Panc1 (cell line): ENCODE measurements around the gene SF3B2. TPM values are rescaled to one million over a fixed set of nuclear protein-coding genes. Genes with fewer than 3 reads are reported as not detected.

ENCODE experiments used
- ATAC-seq: fragments of 200-7000 bp; cut with Tn5 transposase; 2 replicates; pipeline ENCODE4 v1.9.1; 2020; ENCODE audit warnings: mild to moderate bottlenecking, moderate library complexity
- BruUV-seq: library from RNA; stranded (reverse); fragments of 400-500 nt; replicated peaks from 2 replicates; lab custom pipeline; 2021; lab: Mats Ljungman, UMichigan
- CTCF ChIA-PET: fragments of 300-600 bp; sonication (Branson Sonifier 250); formaldehyde crosslinking; loops from one replicate; lab custom pipeline; 2022; ENCODE audit warnings: antibody characterized with exemption; lab: Charles Lee
- POLR2A ChIA-PET: fragments of 300-600 bp; sonication (Branson Sonifier 250); formaldehyde crosslinking; loops from one replicate; lab custom pipeline; 2022; ENCODE audit warnings: antibody characterized with exemption; lab: Charles Lee
- DNase-seq: peaks from one replicate; pipeline ENCODE4 v3.0.0-alpha.2; 2010; ENCODE audit warnings: low read depth, low spot score
- H3K27ac ChIP-seq: 2 replicates; pipeline ENCODE4 v1.5.1; 2011; ENCODE audit warnings: mild to moderate bottlenecking, low read length, inconsistent platforms
- H3K27me3 ChIP-seq: fragments of 200-500 bp; sonication (Bioruptor generic); 2 replicates; pipeline ENCODE4 v1.6.0; 2014; ENCODE audit warnings: low read length, inconsistent platforms; ENCODE audit not compliant: control insufficient read depth, insufficient read depth
- H3K36me3 ChIP-seq: fragments of 200-500 bp; sonication (Bioruptor generic); 2 replicates; pipeline ENCODE4 v1.5.1; 2014; ENCODE audit warnings: inconsistent platforms, mild to moderate bottlenecking, low read length, moderate library complexity; ENCODE audit not compliant: control insufficient read depth, insufficient read depth
- H3K4me1 ChIP-seq: 2 replicates; pipeline ENCODE4 v1.5.1; 2011; ENCODE audit warnings: inconsistent platforms, mild to moderate bottlenecking, low read length, moderate library complexity; ENCODE audit not compliant: control insufficient read depth, insufficient read depth
- H3K4me3 ChIP-seq, 2 experiments: 2 replicates each; pipeline ENCODE4 v1.5.1; 2011 to 2012; ENCODE audit warnings: low read depth in 2 of 2, low read length in 2 of 2, mild to moderate bottlenecking in 2 of 2, inconsistent platforms in 1 of 2, moderate library complexity in 1 of 2
- H3K9me3 ChIP-seq: fragments of 200-500 bp; sonication (Bioruptor generic); 2 replicates; pipeline ENCODE4 v1.5.1; 2014; ENCODE audit warnings: low read depth, mild to moderate bottlenecking, inconsistent platforms, low read length, moderate library complexity; ENCODE audit not compliant: control insufficient read depth, insufficient read depth
- POLR2AphosphoS5 ChIP-seq: IDR thresholded peaks from 2 replicates; pipeline ENCODE4 v1.6.1; 2012; ENCODE audit warnings: mild to moderate bottlenecking, low read depth, low read length, moderate library complexity
- REST ChIP-seq, 2 experiments: IDR thresholded peaks; 2 replicates each; pipeline ENCODE4 v1.6.1; 2011 to 2012; ENCODE audit warnings: low read depth in 2 of 2, control low read depth in 1 of 2, low read length in 1 of 2, mild to moderate bottlenecking in 1 of 2, moderate library complexity in 1 of 2; ENCODE audit not compliant: insufficient read depth in 1 of 2
- SIN3A ChIP-seq: IDR thresholded peaks from 2 replicates; pipeline ENCODE4 v1.6.1; 2012; ENCODE audit warnings: low read depth, mild to moderate bottlenecking, low read length, moderate library complexity, borderline replicate concordance; ENCODE audit not compliant: insufficient read depth
- TCF7L2 ChIP-seq: IDR thresholded peaks from 2 replicates; pipeline ENCODE4 v1.6.1; 2011; ENCODE audit warnings: mild to moderate bottlenecking, low read depth, low read length, inconsistent platforms
- in situ Hi-C: cut with HindIII; loops from 2 replicates; pipeline ENCODE4 v1.10.0; 2016; ENCODE audit warnings: low sequenced_read_pairs, low pct_unique_long_range_greater_than_20kb
- intact Hi-C: fragments of 100-400 bp; cut with micrococcal nuclease; formaldehyde crosslinking; loops from one replicate; pipeline ENCODE4 v1.10.0; 2022; ENCODE audit not compliant: unreplicated experiment
- total RNA-seq: library from RNA; stranded (reverse); gene quantifications from one replicate; pipeline ENCODE4 v1.2.1, GENCODE V29; 2021; ENCODE audit not compliant: unreplicated experiment
- TF ChIP-seq, protein P1 (sequence below): fragments of 450-650 bp; IDR thresholded peaks from 2 replicates; pipeline ENCODE4 v1.5.1; 2017; ENCODE audit warnings: mild to moderate bottlenecking

The SF3B2 gene
- total RNA-seq, 1 experiment from 2014 or later, result 271 TPM

- TF ChIP-seq REST (IDR thresholded peaks at IDR 0.05; ENCODE audit: insufficient read depth in 1 of 2, low read depth in 2 of 2, low read length in 1 of 2), result no peak
- TF ChIP-seq POLR2AphosphoS5, result no peak
- TF ChIP-seq TCF7L2, result no peak
- TF ChIP-seq, protein P1, sequence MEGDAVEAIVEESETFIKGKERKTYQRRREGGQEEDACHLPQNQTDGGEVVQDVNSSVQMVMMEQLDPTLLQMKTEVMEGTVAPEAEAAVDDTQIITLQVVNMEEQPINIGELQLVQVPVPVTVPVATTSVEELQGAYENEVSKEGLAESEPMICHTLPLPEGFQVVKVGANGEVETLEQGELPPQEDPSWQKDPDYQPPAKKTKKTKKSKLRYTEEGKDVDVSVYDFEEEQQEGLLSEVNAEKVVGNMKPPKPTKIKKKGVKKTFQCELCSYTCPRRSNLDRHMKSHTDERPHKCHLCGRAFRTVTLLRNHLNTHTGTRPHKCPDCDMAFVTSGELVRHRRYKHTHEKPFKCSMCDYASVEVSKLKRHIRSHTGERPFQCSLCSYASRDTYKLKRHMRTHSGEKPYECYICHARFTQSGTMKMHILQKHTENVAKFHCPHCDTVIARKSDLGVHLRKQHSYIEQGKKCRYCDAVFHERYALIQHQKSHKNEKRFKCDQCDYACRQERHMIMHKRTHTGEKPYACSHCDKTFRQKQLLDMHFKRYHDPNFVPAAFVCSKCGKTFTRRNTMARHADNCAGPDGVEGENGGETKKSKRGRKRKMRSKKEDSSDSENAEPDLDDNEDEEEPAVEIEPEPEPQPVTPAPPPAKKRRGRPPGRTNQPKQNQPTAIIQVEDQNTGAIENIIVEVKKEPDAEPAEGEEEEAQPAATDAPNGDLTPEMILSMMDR, result no peak
- TF ChIP-seq SIN3A, result no peak
- CTCF ChIA-PET, result no interaction called here
- H3K9me3 ChIP-seq, result peaks cover 2% of the 10 kb centered on the region; the same call in 1 of the 2 replicates
- intact Hi-C loops (no loop called here), in situ Hi-C loops (no loop called here)
- no peaks in the 10 kb centered on the region for H3K27me3 ChIP-seq
- H3K4me1 ChIP-seq, result no peaks in the 10 kb centered on the region
- DNase-seq, result no peak
- BruUV-seq, result no TSS peak
- no peak overlapping the region for H3K27ac ChIP-seq
- POLR2A ChIA-PET, result interaction anchor here (0.7 kb wide), 1 partner anchor 130 kb away, joined by 4 read pairs; no protein-coding TSS in a partner anchor
- no peaks in the 10 kb centered on the region for H3K36me3 ChIP-seq
- no peak overlapping the region for H3K4me3 ChIP-seq
- ATAC-seq, result peak; percentile 43
These were observed 19.0 kb upstream of the SF3B2 start for GRCh38 chr11:66032957-66033735.

GRCh38 chr11:66035653-66036333 is 16.4 kb upstream of the SF3B2 start:
- H3K4me3 ChIP-seq, result no peak overlapping the region
- H3K36me3 ChIP-seq, result no peaks in the 10 kb centered on the region
- intact Hi-C loops, result no loop called here
- ChIA-PET POLR2A (no interaction called here), CTCF (interaction anchor here (1.0 to 1.1 kb wide), 2 partner anchors 10 to 324 kb away, joined by 3 to 4 read pairs; partner anchors contain the start of gene KAT5)
- BruUV-seq, result no TSS peak
- no peaks in the 10 kb centered on the region for H3K4me1 ChIP-seq
- H3K27me3 ChIP-seq, result no peaks in the 10 kb centered on the region
- no peak for TF ChIP-seq TCF7L2
- TF ChIP-seq, protein P1, result no peak
- no peak for TF ChIP-seq REST (IDR thresholded peaks at IDR 0.05; ENCODE audit: insufficient read depth in 1 of 2, low read depth in 2 of 2, low read length in 1 of 2)
- TF ChIP-seq SIN3A, result no peak
- TF ChIP-seq POLR2AphosphoS5, result no peak
- peaks cover 2% of the 10 kb centered on the region; the same call in 1 of the 2 replicates for H3K9me3 ChIP-seq
- in situ Hi-C loops, result no loop called here
- no peak overlapping the region for H3K27ac ChIP-seq
- ATAC-seq (peak; percentile 54; the same call in 1 of the 2 replicates), DNase-seq (no peak)
